DOHH2 (cell line): Measurements from ENCODE around the gene PLSCR4.

Experiments
- H3F3A ChIP-seq: fragments of 200-600 bp; sonication (generic), shearing (Covaris generic); 2 replicates; pipeline ENCODE4 v1.6.0; 2016; ENCODE audit warnings: antibody characterized with exemption, mild to moderate bottlenecking; ENCODE audit not compliant: control insufficient read depth, insufficient read depth
- H3K27ac ChIP-seq: fragments of 200-600 bp; sonication (generic); 2 replicates; pipeline ENCODE4 v1.5.1; 2014; ENCODE audit warnings: low read depth, mild to moderate bottlenecking, low read length, moderate library complexity
- H3K27me3 ChIP-seq: fragments of 200-600 bp; sonication (generic); 2 replicates; pipeline ENCODE4 v1.6.1; 2014; ENCODE audit warnings: mild to moderate bottlenecking, low read length, mixed read lengths; ENCODE audit not compliant: control insufficient read depth
- H3K36me3 ChIP-seq: fragments of 200-600 bp; sonication (generic); 2 replicates; pipeline ENCODE4 v1.6.1; 2014; ENCODE audit warnings: mild to moderate bottlenecking, low read length, moderate library complexity, mixed read lengths; ENCODE audit not compliant: control insufficient read depth
- H3K4me1 ChIP-seq: fragments of 200-600 bp; sonication (generic); 2 replicates; pipeline ENCODE4 v1.6.1; 2014; ENCODE audit warnings: mild to moderate bottlenecking, low read length, mixed read lengths; ENCODE audit not compliant: control insufficient read depth
- H3K4me2 ChIP-seq: fragments of 200-600 bp; sonication (generic); 2 replicates; pipeline ENCODE4 v1.6.0; 2014; ENCODE audit warnings: mild to moderate bottlenecking, low read length, moderate library complexity
- H3K4me3 ChIP-seq: fragments of 200-600 bp; sonication (generic); 2 replicates; pipeline ENCODE4 v1.5.1; 2014; ENCODE audit warnings: mild to moderate bottlenecking, low read length, mixed read lengths
- H3K79me2 ChIP-seq: fragments of 200-600 bp; sonication (generic); 2 replicates; pipeline ENCODE4 v1.6.1; 2014; ENCODE audit warnings: mild to moderate bottlenecking, low read length, mixed read lengths; ENCODE audit not compliant: control insufficient read depth
- H3K9me2 ChIP-seq: fragments of 200-600 bp; sonication (generic); replicated peaks from 2 replicates; pipeline ENCODE4 v1.6.1; 2014; ENCODE audit warnings: mild to moderate bottlenecking, low read length, mixed read lengths; ENCODE audit not compliant: control insufficient read depth
- H3K9me3 ChIP-seq: fragments of 200-600 bp; sonication (generic); 2 replicates; pipeline ENCODE4 v1.6.1; 2014; ENCODE audit warnings: antibody characterized with exemption, low read length, mixed read lengths; ENCODE audit not compliant: control insufficient read depth, insufficient read depth
- H4K20me1 ChIP-seq: fragments of 200-600 bp; sonication (generic); 2 replicates; pipeline ENCODE4 v1.6.0; 2014; ENCODE audit warnings: low read depth, mild to moderate bottlenecking, antibody characterized with exemption, low read length, moderate library complexity; ENCODE audit not compliant: control insufficient read depth, insufficient read depth
- EZH2phosphoT487 ChIP-seq: fragments of 200-600 bp; sonication (generic); IDR thresholded peaks from 2 replicates; pipeline ENCODE4 v1.6.1; 2017; ENCODE audit warnings: borderline replicate concordance, mild to moderate bottlenecking, antibody characterized with exemption, low read length, moderate library complexity, mixed read lengths
- TF ChIP-seq, protein P1 (sequence below): fragments of 200-600 bp; sonication (generic); IDR thresholded peaks from one replicate; pipeline ENCODE4 v1.5.1; 2014; ENCODE audit warnings: antibody characterized with exemption, mild to moderate bottlenecking, low read depth, low read length; ENCODE audit not compliant: poor library complexity, severe bottlenecking

The PLSCR4 gene

DNA sequence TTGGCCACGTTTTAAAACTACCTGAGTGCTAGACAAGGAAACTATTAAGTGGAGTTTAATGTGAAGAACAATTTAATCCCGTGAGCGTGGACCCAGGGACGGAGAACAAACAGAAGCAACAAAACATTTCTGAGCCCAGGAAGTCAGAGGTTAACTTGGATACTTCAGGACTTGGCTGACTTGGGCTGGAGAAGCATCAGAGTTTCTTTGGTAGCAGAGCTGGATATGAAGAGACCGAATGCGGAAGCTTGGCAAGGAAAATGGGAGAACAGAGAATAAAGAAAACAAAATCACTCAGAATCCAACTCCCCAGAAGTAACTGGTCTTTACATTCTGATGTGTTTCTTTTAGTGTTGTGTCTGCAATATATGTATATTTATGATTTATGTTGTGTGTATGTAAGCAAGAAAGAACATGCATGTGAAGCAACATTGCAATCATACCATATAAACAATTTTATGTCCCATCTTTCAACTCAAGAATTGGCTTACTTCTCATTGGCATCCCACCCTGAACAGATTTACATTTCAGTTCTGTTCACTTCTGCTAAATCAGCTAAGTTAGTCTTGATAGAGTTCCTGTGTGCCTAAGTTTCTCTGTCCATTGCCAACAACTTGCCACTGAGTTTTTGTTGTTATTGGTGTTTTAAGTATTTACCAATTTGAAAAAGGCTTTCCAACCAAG is 72.8 kb downstream of the PLSCR4 start:
- Histone ChIP-seq H3F3A (no peaks in the 10 kb centered on the region), H3K27me3 (no peaks in the 10 kb centered on the region), H3K4me2 (no peak overlapping the region), H3K79me2 (no peaks in the 10 kb centered on the region), H3K36me3 (no peaks in the 10 kb centered on the region), H3K4me1 (no peaks in the 10 kb centered on the region), H3K4me3 (no peak overlapping the region), H3K9me2 (no peaks in the 10 kb centered on the region), H4K20me1 (no peaks in the 10 kb centered on the region), H3K27ac (no peak overlapping the region), H3K9me3 (no peaks in the 10 kb centered on the region)
- no peak for TF ChIP-seq EZH2phosphoT487
- TF ChIP-seq, protein P1, sequence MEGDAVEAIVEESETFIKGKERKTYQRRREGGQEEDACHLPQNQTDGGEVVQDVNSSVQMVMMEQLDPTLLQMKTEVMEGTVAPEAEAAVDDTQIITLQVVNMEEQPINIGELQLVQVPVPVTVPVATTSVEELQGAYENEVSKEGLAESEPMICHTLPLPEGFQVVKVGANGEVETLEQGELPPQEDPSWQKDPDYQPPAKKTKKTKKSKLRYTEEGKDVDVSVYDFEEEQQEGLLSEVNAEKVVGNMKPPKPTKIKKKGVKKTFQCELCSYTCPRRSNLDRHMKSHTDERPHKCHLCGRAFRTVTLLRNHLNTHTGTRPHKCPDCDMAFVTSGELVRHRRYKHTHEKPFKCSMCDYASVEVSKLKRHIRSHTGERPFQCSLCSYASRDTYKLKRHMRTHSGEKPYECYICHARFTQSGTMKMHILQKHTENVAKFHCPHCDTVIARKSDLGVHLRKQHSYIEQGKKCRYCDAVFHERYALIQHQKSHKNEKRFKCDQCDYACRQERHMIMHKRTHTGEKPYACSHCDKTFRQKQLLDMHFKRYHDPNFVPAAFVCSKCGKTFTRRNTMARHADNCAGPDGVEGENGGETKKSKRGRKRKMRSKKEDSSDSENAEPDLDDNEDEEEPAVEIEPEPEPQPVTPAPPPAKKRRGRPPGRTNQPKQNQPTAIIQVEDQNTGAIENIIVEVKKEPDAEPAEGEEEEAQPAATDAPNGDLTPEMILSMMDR, result no peak

DNA sequence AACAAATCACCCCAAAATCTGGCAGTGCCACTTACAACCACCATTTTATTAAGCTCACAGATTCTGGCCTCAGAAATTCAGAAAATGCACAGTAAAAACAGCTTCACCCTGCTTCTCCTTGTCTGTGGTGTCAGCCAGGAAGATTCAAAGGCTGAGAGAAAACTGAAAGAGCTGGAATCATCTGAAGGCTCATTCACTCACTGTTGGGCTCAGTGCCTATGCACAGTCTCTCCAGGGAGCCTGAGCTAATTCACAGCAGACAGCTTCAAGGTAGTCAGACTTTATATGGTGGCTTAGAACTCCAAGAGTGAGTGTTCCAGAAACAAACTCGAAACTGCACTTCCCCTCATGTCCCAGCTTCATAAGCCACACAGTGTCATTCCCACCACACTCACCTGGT is 73.4 kb downstream of the PLSCR4 start:
- Histone ChIP-seq H3K36me3 (no peaks in the 10 kb centered on the region), H3K4me1 (no peaks in the 10 kb centered on the region), H4K20me1 (no peaks in the 10 kb centered on the region), H3K27ac (no peak overlapping the region), H3K27me3 (no peaks in the 10 kb centered on the region), H3K9me2 (no peaks in the 10 kb centered on the region), H3K4me2 (no peak overlapping the region), H3K4me3 (no peak overlapping the region), H3K9me3 (no peaks in the 10 kb centered on the region), H3F3A (no peaks in the 10 kb centered on the region), H3K79me2 (no peaks in the 10 kb centered on the region)
- TF ChIP-seq, protein P1, result no peak
- no peak for TF ChIP-seq EZH2phosphoT487

GRCh38 chr3:146177072-146177471 is 73.8 kb downstream of the PLSCR4 start:
- H4K20me1 ChIP-seq, result no peaks in the 10 kb centered on the region
- no peaks in the 10 kb centered on the region for H3K9me2 ChIP-seq
- no peaks in the 10 kb centered on the region for H3K27me3 ChIP-seq
- no peaks in the 10 kb centered on the region for H3K36me3 ChIP-seq
- TF ChIP-seq, protein P1, result no peak
- TF ChIP-seq EZH2phosphoT487, result no peak
- no peaks in the 10 kb centered on the region for H3K4me1 ChIP-seq
- H3K9me3 ChIP-seq, result no peaks in the 10 kb centered on the region
- H3F3A ChIP-seq, result no peaks in the 10 kb centered on the region
- H3K4me2 ChIP-seq, result no peak overlapping the region
- H3K79me2 ChIP-seq, result no peaks in the 10 kb centered on the region
- H3K27ac ChIP-seq, result no peak overlapping the region
- no peak overlapping the region for H3K4me3 ChIP-seq
